ENCODE measurements around the gene ST3GAL5.
"Not testable (repeated sequence)": the region's sequence is repeated elsewhere in the genome, so short reads cannot be mapped to it uniquely, and the experiment has no call there.

The ST3GAL5 gene

DNA sequence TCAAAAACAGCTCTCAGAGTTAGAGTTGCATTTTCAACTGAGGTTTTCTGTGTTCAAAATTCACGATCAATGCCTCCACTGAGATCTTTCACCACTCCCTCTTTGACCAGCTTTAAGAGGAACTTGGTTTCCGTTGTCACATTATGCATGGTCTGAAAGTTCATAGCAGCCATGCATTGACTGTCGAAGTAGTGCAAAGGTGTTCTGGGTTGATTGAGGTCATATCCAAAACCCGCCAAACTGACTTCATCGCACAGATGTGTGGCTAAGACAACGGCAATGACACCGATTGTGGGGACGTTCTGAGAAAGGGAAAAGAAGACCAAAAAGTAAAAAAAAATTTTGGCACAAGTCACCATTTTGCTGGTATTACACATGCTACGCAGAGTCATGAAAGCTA is 48.7 kb downstream of the ST3GAL5 start:
- no peak for FAIRE-seq

GRCh38 chr2:85839461-85839860 is 49.3 kb downstream of the ST3GAL5 start:
- FAIRE-seq, result no peak
- DNase-seq (ENCODE audit: insufficient read length, low spot score), result no peak

More for the DNA sequence above, 48.7 kb downstream of the ST3GAL5 start:
- no peak for DNase-seq (ENCODE audit: insufficient read length, low spot score)

DNA sequence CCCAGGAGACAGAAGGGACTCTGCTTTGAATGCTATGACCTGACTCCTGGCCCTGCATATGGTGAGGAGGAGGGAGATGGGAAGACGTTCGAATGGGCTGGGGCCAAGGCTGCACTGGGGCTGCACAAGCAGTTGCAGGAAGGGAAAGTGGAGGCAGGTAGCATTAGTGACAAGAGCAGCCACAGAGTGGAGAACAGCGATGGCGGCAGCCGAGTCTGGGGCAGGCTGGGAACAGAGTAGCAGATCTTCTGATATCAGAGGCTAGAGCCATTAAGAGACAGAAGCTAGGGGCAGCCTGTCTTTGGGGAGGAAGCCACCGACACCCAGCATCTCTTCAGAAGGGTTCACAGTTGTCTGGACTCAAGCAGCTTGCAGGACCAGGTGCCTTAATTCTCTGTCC is 50.1 kb downstream of the ST3GAL5 start:
- no peak for DNase-seq (ENCODE audit: insufficient read length, low spot score)
- FAIRE-seq, result no peak

- no peak for DNase-seq (ENCODE audit: insufficient read length, low spot score)
- no peak for FAIRE-seq
These were observed 50.6 kb downstream of the ST3GAL5 start for GRCh38 chr2:85838181-85838580.

- DNase-seq (ENCODE audit: insufficient read length, low spot score) (no peak), FAIRE-seq (no peak)
These were observed 54.3 kb downstream of the ST3GAL5 start for GRCh38 chr2:85834466-85834865.

- FAIRE-seq, result no peak
- DNase-seq (ENCODE audit: insufficient read length, low spot score), result no peak
These were observed 57.1 kb downstream of the ST3GAL5 start for GRCh38 chr2:85831735-85832134.

DNA sequence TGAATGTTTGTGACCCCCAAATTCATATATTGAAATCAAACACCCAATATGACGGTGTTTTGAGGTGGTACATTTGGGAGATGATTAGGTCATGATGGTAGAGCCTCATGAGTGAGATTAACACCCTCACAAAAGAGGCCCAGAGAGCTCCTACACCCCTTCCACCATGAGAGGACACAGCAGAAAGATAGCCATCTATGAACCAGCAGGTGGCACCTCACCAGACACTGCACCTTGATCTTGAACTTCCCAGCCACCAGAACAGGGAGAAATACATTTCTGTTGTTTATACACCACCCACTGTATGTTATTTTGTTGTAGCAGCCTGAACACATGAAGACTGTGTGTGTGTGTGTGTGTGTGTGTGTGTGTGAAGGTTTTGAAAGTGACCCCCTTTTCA is 58.1 kb downstream of the ST3GAL5 start:
- peak; percentile 18 for FAIRE-seq
- DNase-seq (ENCODE audit: insufficient read length, low spot score), result no peak

DNA sequence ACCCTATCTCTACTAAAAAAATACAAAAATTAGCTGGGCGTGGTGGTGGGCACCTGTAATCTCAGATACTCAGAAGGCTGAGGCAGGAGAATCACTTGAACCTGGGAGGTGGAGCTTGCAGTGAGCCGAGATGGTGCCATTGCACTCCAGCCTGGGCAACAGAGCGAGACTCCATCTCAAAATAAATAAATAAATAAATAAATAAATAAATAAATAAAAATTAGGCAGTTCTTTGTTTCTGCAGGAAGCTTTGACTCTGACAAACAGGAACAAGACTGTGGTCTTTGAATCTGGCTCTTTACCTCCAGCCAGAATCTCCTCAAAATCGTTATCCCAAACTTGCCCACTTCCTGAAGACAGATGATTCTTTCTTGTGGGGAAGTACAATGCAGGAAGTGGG is 59.4 kb downstream of the ST3GAL5 start:
- FAIRE-seq; DNase-seq (ENCODE audit: insufficient read length, low spot score): not testable (repeated sequence)

- FAIRE-seq, result no peak
These were observed 60.1 kb downstream of the ST3GAL5 start for GRCh38 chr2:85828725-85829124.

GRCh38 chr2:85827879-85828569 is 60.8 kb downstream of the ST3GAL5 start:
- FAIRE-seq (no peak), DNase-seq (ENCODE audit: insufficient read length, low spot score) (no peak)

More at GRCh38 chr2:85828725-85829124, 60.1 kb downstream of the ST3GAL5 start:
- no peak for DNase-seq (ENCODE audit: insufficient read length, low spot score)

GRCh38 chr2:85826990-85827878 is 61.6 kb downstream of the ST3GAL5 start:
- peak; percentile 53 for DNase-seq (ENCODE audit: insufficient read length, low spot score)
- FAIRE-seq, result peak; percentile 67

DNA sequence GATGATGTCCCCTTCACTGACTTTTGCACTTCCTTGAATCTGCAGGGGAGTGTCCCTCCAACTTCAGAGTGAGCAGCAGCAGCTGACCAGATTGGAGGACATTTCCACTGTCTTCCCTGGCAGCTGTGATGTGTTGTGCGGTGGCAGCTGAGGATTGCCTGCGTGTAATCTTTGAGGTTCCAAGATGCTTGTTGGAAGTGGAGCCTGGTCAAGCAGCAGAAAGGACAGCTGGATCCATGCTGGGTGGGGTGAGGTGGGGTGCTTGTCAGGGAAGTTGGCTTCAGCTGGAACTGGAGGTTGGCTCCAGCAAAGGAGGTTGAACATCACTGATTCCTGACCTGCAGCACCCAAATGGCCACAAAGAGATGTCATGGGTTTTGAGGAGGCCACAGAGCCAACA is 64.8 kb downstream of the ST3GAL5 start:
- FAIRE-seq (no peak), DNase-seq (ENCODE audit: insufficient read length, low spot score) (no peak)

- DNase-seq (ENCODE audit: insufficient read length, low spot score), result no peak
These were observed 66.0 kb downstream of the ST3GAL5 start for GRCh38 chr2:85822766-85823165.

GRCh38 chr2:85819811-85820510 is 68.8 kb downstream of the ST3GAL5 start:
- no peak for FAIRE-seq
- DNase-seq (ENCODE audit: insufficient read length, low spot score), result no peak

More at GRCh38 chr2:85822766-85823165, 66.0 kb downstream of the ST3GAL5 start:
- no peak for FAIRE-seq

DNA sequence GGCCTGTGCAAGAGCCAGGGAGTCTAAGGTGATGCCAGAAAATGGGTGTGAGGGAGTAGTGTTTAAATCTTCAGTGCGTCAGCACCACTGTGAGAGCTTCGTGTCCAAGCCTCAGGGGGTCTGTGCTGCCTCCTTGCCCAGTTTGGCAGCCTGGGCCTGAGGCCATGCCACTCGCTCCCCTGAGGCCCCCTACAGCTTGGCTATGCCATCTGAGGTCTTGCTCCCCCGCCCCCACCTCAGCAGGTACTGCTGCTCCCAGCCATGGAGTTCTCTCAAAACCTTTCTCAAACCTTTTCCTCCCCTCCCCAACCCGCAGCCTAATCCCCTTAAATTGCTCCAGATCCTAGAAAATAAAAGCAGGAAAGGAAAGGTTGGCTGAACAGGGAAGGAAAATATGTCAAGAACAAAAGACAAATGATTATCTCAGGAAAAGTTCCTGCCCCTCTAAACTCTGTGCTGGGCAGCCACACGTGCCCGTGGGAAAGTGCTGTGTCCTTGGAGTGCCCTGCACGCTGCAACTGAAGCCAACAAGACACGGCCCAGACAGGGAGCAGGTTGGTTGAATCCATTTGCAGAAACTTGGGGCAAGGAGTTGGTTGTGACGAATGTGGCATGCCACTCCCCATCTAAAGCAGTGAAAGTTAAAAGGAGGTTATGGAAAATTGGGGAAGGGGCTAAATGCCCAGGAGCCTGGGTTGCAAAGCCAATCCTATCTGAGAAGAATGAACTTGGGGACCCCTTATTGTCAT is 73.8 kb downstream of the ST3GAL5 start:
- FAIRE-seq (no peak), DNase-seq (ENCODE audit: insufficient read length, low spot score) (no peak)

DNA sequence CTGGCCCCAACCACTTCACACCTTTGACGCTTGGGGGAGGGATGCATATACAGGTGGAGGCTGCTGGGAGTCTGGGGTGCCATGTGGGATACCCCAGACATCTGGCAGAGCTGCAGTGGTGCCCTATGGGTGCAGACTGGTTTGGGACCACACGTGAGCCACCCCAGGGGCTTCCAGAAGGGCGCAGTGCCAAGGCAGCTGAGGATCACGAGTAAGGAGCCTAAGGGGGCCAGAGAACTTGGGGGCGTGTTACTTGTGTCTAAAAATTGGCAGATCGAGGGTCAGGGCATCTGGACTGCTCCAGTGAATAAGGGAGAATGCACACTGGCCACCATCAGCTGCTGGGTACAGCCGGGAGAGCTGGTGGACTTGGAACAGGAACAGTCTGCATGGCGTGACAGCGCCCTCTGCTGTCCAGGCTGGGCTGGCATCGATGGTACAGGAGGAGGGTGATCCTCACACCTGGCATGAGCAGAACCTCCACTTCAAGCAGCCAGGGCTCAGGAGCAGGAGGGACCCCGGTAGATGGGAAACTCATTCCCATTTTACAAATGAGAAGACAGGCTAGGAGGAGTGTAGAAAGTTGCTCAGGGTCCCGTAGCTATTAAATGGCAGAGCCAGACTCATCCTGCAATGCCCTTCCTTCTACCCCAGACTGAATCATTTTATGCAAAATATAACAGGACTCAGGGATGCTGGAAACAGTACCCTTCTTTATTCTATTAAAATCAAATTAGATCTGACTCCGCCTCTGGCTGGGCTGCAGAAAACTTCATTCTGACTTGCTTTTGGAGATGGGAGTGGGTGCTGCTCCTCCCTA is 74.6 kb downstream of the ST3GAL5 start:
- peak; percentile 83 for FAIRE-seq

GRCh38 chr2:85813211-85813981 is 75.4 kb downstream of the ST3GAL5 start:
- no peak for FAIRE-seq

More for the DNA sequence above, 74.6 kb downstream of the ST3GAL5 start:
- DNase-seq (ENCODE audit: insufficient read length, low spot score), result peak; percentile 91

DNA sequence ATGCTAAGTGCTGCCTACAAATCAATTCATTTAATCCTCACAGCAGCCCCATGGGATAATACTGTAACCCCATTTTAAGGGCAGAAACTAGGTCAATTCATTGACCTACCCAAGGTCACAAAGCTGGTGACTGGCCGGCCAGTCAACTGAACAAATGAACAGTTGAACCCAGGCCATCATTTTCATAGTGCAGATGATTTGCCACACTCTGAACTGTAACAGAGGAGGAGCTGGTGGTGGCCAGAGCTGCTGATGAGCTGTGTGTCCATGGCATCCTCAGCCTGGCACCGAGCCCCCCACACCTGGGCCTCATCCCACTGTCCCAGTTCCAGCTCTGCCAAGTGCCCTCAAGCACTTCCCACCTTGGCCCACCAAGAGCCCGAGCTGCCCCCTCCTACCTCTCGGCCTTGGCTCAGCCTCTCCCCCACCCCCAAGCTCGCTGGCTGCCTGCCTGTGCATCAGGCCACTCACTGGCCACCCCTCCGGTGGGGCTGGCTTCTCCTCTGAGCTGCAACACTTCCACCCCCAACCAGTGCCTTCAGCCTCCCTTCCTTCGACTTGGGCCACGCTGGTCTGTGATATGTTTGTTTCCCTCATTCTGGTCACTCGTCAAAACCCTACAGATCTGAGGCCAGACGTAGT is 76.6 kb downstream of the ST3GAL5 start:
- no peak for DNase-seq (ENCODE audit: insufficient read length, low spot score)
- FAIRE-seq, result no peak

More at GRCh38 chr2:85813211-85813981, 75.4 kb downstream of the ST3GAL5 start:
- DNase-seq (ENCODE audit: insufficient read length, low spot score), result no peak

Data from GM19239 (cell line).